NCI-H226 (cell line): ENCODE measurements around the gene SRSF2.
"Not testable (repeated sequence)": the region's sequence is repeated elsewhere in the genome, so short reads cannot be mapped to it uniquely, and the experiment has no call there.

Source experiments
- DNase-seq: peaks from one replicate; pipeline ENCODE4 v3.0.0-alpha.2; 2015

SRSF2 gene

GRCh38 chr17:76718516-76718915 lies 18.6 kb downstream of the SRSF2 start:
- no peak for DNase-seq

DNA sequence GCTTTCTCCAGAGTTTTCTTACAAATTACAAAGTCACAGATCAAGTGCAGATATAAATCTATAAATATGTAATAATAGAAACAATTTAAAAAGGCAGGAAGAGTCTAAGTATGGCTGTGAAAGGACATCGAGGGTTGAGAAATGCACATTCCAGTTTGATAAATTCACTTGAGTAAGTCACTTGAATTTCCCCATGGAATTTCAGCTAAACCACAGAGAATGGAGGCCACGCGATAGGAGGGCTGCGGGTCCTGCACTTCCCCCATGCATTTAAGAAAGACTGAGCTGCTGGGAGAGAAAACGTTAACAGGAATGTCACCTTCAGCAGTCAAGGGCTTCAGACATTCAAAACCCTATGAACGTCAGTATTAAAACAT lies 20.3 kb downstream of the SRSF2 start:
- peak; percentile 75 for DNase-seq

GRCh38 chr17:76716146-76716838 lies 20.8 kb downstream of the SRSF2 start:
- peak; percentile 98 for DNase-seq

GRCh38 chr17:76715496-76715830 lies 21.7 kb downstream of the SRSF2 start:
- DNase-seq = no peak

DNA sequence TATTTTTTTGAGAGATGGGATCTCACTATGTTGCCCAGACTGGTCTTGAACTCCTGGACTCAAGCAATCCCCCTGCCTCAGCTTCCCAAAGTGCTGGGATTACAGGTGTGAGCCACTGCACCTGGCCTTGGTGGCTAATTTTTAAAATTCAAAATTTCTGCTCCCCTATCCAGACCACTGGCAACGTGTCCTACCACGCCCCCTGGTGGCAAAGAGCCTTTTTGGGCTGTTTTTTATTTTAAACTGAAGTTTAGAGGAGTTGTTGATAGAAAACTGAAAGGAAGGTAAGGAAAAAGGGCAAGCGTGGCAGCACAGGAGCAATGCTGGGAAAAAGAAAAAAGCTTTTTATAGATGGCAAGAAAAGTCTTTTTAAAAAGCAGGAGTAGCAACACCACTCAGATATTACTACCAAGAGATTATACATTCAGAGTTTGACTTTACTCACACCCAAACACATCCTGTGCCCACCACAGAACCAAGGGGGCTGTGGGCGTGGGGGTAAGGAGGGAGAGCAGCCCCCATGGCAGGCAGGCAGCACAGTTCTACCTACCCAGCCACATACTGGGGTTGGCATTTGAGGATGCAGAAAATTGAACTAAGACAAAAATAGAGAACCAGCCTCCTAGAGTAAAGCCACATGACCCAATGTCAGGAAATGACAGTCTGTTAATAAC lies 22.2 kb downstream of the SRSF2 start:
- peak; percentile 26 for DNase-seq

- no peak for DNase-seq
Measured at GRCh38 chr17:76714336-76714735, 22.8 kb downstream of the SRSF2 start.

GRCh38 chr17:76713765-76714164 lies 23.4 kb downstream of the SRSF2 start:
- DNase-seq = no peak

DNA sequence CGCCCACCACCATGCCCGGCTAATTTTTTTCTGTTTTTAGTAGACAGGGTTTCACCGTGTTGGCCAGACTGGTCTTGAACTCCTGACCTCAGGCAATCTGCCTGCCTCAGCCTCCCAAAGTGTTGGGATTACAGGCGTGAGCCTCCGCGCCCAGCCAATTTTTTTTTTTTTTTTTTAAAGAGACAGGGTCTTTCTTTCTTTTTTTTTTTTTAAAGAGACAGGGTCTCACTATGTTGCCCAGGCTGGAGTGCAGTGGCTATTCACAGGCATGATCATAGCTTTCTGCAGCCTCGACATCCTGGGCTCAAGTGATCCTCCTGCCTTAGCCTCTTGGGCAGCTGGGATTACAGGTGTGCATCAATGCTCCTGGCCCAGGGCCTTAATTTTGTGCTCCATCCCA lies 24.8 kb downstream of the SRSF2 start:
- not testable (repeated sequence) for DNase-seq

DNA sequence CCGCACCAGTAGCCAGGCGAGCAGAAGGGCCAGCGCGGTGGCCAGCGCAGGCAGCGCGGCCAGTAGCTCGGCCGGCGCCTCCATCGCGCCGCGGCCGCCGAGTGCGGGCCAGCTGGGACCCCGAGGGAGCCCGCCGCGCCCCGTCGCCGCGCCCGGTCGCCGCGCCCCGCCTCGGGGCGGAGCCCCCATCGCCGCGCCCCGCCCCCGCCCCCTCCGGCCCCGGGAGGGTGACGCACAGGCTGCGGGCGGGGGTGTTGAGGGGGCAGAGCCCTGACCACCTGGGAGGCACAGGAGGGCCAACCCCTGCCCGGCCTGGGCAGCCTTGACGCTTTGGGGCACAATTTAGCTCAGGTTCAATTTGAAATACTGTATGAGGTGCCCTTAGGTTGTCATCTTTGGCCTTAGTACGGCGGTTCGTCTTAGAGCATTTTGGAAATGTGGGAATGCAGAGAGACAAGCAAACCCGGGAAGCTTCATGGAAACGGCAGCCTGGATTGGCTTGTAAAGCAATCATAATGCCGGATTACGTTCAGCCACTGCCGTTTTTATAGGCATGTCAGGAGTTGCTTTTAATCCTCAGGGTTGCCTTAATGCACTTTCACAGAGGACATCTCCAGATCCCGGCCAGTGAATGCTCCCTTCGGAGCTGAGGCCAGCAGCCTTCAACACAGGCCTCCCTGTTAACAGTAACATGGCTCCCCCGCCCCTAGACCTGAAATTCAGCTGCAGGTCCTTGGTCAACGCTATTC lies 26.1 kb downstream of the SRSF2 start, which contains the start of gene MXRA7:
Gene MXRA7, minus strand, starts transcription at position 103 of the 749 bp plus-strand sequence. Its CDS starts 19 bp downstream, at position 84.
- peak; percentile 56 for DNase-seq

GRCh38 chr17:76709951-76710862 lies 26.9 kb downstream of the SRSF2 start:
- DNase-seq = not testable (repeated sequence)

DNA sequence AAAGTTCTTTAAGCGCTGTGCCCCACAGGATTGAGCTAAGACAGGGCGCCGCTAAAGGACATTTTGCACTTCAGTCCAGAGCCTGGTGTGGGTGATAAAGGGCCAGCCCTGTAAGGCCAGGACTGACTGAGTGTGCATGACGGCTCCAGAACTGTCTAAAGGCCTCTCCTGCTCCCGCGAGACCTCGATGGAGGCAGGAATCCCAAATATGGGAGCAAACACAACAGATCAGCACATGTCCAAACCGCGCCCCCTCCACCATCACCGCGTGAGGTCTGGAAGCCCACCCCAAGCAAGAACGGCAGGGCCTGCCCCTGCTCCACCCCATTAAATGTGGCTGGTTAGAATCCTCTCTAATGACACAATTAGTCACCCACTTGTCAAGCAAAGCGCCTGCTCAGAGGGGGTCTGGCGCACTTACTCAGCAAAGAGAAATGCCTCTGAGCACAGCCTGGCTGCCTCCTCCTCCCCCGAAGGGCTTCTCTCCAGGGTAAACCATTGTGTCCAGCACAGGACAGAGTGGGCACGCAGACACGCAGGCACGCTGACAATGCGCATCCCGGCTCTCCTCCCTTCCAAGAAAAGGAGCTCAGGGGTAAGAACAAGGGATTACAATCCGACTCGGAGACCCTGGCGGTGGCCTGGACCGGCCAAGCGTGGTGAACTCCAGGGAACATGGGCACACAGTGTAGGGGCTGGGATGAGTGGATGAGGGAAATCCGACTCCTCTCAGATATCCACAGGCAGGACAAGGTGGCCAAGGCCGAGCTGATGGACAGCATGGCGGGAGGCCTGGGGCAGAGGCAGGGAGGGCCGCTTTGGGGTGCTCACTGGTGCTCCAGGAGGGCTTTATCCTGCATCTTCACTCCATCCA lies 27.8 kb downstream of the SRSF2 start:
- peak; percentile 75 for DNase-seq

- no peak for DNase-seq
Measured at GRCh38 chr17:76707985-76708807, 28.9 kb downstream of the SRSF2 start.

DNA sequence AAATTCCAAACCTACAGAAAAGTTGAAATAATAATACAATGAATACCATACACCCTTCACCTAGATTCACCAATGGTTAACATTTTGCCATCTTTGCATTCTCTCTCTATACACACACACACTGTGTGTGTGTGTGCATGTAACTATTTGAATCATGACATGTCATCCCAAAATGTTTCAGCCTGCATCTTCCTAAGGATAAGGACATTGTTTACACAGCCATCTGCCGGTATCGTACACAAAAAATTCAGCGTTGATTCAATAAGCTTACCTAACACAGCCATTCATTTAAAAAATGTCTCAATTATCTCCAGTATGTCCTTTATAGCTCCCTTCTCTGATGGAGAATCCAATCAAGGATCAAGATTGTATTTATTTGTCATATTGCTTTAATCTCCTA lies 30.3 kb downstream of the SRSF2 start:
- DNase-seq = no peak

- no peak for DNase-seq
Measured at GRCh38 chr17:76704805-76705204, 32.3 kb downstream of the SRSF2 start.

DNA sequence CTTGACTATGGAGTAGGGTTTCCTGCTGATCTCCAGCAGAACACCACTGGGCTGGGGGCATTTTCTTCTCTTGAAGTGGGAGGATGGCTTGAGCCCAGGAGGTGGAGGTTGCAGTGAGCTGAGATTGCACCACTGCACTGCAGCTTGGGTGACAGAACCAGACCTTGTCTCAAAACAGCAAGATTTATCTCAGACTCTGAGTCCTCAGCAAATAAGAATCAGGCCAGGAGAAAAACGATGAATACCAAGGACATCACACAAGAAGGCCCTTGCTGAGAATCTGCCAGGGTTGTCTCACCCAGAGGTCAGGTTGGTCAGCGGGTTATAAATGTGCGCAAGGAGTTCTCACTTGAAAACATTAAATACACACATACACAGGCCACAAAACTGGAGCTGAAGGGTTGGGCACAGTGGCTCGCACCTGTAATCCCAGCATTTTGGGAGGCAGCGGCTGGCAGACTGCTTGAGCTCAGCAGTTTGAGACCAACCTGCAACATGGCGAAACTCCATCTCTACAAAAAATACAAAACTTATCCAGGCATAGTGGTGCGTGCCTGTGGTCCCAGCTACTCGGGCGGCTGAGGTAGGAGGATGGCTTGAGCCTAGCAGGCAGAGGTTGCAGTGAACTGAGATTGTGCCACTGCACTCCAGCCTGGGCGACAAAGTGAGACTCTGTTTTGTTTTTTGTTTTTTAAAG lies 34.0 kb downstream of the SRSF2 start:
- DNase-seq = no peak

DNA sequence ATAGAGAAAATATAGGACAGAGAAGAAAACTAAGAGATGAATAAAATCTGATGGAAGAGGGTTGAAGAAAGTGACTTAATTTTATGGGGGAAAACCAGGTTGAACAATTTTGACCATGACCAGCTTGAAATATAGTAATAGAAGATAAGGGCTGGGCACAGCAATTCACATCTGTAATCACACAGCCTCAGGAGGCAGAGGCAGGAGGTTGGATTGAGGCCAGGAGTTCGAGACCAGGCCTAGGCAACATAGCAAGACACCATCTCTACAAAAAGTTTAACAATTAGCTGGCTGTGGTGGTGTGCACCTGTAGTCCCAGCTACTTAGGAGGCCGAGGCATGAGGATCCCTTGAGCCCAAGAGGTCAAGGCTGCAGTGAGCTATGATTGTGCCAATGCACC lies 35.1 kb downstream of the SRSF2 start:
- no peak for DNase-seq

DNA sequence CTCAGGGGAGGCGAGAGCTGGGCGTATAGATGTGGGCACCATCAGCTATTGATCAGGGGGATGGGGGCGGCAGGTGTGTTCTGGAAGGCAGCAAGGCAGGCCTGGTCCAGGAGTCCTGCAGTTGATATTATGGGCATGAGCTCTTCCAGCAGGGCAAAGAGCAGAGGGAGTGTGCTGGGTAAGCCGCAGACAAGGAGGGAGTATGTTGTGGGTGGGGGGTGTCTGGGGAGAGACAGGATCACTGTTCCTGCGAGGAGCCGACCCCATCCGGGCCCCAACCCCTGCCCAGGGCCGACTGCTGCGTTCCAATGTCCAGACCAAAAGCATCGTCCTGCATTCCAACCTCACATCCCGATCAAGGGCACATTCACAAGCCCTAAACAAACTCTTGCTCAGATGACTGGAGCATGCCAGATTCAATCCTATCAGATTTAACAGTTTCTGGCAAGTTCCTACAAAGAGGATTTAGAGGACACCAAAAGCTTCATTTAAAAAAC lies 35.6 kb downstream of the SRSF2 start:
- no peak for DNase-seq

DNA sequence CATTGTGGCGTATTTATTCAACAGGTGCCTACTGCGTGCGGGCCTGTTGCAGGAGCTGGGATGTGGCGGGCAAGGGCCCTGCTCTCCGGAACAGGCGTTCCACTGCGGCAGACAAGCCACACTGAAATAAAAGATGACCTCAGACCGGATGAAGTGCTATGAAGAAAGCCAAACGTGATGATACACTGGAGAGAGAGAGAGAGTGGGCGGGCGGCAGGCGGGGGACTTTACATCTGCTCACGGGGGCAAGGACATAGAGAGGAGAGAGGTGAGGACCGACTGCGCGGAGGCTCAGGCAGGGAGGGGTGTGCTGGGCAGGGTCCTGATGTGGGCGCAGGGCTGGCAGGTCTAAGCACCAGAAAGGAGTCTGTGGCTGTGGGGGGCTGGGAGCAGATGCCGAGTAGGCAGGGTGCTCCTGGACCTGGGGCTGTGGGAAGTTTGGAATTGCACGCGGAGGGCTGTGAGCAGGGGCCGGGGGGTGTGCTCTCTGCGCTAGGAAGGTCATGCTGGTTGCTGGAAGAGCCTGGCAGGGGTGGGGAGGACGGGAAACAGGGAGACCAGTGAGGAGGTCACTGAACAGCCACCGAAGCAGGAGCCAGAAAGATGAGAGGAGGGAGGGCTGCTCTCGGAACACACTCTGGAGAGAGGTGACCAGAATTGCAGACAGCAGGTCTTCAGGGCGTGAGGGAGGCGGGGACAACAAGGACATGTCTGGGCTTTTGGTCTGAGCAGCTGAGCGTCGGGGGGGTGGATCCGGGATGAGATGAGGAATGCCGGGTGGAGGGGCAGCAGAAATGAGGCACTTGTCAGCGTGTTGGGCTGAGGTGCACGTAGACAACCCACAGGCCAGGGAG lies 36.3 kb downstream of the SRSF2 start:
- DNase-seq = no peak

- DNase-seq = no peak
Measured at GRCh38 chr17:76700270-76700616, 36.9 kb downstream of the SRSF2 start.
